ENCODE data around the gene ING1. TPM values are rescaled to one million over a fixed set of nuclear protein-coding genes. Genes with fewer than 3 reads are reported as not detected.
"Not testable (repeated sequence)": the region's sequence is repeated elsewhere in the genome, so short reads cannot be mapped to it uniquely, and the experiment has no call there.

ING1 gene
- total RNA-seq, 2 experiments from 2014 or later, result 19.5 to 21.1 TPM

GRCh38 chr13:110700186-110700585 is 13.3 kb upstream of the ING1 start:
- Mint-ChIP-seq H3K4me3 (no peak overlapping the region), H3K4me1 (peaks cover 32% of the 10 kb centered on the region), H3K27me3 (no peaks in the 10 kb centered on the region), H3K9me3 (no peaks in the 10 kb centered on the region), H3K27ac (no peak overlapping the region), H3K36me3 (peaks cover 27% of the 10 kb centered on the region)
- POLR2A ChIA-PET, result no interaction called here
- DNase-seq, result no peak
- ATAC-seq (ENCODE audit: low read depth), result no peak

DNA sequence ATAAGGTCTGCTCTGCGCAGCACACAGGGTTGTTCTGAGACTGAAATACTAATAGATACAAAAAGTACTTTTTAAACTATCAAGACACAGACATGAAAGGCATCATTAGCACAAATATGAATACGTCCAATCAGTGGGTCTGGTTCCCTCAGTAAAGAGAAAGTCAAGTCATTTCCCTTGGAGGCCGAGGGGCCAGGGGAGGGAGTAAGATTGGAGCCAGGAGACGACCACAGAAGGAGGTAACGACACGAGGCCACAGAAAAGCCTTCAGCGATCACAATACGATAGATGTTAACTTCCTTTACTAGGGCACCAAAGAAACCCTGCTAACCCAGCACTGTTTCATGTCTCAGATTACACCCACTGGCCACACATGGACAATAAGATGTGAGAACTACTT is 12.9 kb upstream of the ING1 start:
- ATAC-seq (ENCODE audit: low read depth), result no peak
- Mint-ChIP-seq H3K4me1 (peaks cover 34% of the 10 kb centered on the region), H3K27ac (no peak overlapping the region), H3K4me3 (no peak overlapping the region), H3K27me3 (no peaks in the 10 kb centered on the region), H3K36me3 (peaks cover 27% of the 10 kb centered on the region), H3K9me3 (no peaks in the 10 kb centered on the region)
- POLR2A ChIA-PET, result interaction anchor here (1.0 kb wide), 1 partner anchor 12 kb away, joined by 3 read pairs; no protein-coding TSS in a partner anchor
- DNase-seq, result no peak

GRCh38 chr13:110701061-110701460 is 12.4 kb upstream of the ING1 start:
- DNase-seq; H3K9me3 Mint-ChIP-seq; H3K27me3 Mint-ChIP-seq; H3K27ac Mint-ChIP-seq; ATAC-seq (ENCODE audit: low read depth); H3K4me3 Mint-ChIP-seq: not testable (repeated sequence)
- POLR2A ChIA-PET, result interaction anchor here (1.0 to 1.2 kb wide), 2 partner anchors 11 to 14 kb away, joined by 3 to 6 read pairs; no protein-coding TSS in a partner anchor
- Mint-ChIP-seq H3K36me3 (peaks cover 27% of the 10 kb centered on the region), H3K4me1 (peaks cover 34% of the 10 kb centered on the region)

DNA sequence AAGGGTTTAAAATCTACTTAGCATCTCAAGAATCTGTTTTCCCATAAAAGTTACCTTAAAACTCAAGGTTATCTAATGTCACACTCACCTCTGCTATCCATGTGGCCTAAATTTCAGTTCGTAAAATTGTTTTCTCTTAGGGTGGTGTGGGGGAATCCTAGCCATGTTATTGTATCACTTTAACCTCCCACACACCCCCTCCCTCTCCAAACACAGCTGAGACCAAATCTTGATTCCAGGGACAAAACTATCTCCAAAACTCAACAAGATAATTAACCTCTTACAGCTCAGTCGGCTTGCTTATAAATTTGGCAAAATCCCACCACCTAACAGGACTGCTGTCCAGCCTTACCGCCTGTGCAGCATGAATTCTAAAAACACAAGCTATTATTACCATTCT is 11.4 kb upstream of the ING1 start:
- peaks cover 27% of the 10 kb centered on the region for H3K36me3 Mint-ChIP-seq
- no peak for ATAC-seq (ENCODE audit: low read depth)
- no peaks in the 10 kb centered on the region for H3K27me3 Mint-ChIP-seq
- no peak overlapping the region for H3K4me3 Mint-ChIP-seq
- no peaks in the 10 kb centered on the region for H3K9me3 Mint-ChIP-seq
- no peak overlapping the region for H3K27ac Mint-ChIP-seq
- POLR2A ChIA-PET, result interaction anchor here (0.9 to 1.2 kb wide), 2 partner anchors 10 to 13 kb away, joined by 3 to 6 read pairs; no protein-coding TSS in a partner anchor
- H3K4me1 Mint-ChIP-seq, result peaks cover 34% of the 10 kb centered on the region
- no peak for DNase-seq

DNA sequence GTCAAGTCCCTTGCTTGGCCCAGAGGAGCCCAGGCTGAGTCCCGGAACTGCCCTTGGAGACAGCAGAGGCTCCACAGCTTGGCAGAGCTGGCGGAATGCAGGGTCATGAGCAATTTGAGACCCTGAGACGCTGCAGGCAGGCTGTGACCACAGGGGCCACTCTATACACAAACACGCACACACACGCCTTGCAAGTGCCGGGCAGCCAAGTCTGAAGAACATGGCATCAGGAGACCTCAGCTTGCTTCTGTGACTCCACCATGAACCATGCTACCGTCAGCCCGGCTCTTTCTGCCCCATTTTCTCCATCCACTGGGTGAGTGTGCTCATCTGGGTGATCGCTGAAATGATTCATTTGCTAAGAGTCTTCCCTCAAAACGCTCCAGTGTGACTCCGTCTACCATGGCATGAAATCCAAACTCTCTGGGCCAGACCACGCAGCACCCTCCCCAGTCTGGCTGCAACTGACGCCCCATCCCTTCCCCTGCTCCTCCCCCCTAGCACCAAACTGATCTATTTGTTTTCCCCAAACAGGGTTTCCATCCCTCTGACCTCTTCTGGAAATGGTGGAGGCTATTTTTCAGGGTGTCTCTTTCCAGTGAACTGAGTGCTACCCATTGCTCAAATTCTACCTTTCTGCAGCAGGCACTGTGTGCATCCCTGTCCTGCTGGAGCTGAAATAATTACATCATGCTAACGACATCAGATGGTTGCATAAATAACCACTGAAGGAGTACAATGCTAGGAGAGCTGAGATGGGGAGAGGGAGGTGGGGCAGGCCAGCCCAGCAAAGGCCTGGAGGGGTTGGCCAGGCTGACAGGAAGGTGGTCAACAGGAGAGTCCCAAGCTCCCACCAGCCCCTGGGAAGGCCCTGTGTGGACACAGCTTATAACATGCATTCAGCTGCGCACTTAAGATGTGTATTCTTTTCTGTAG is 10.6 kb upstream of the ING1 start:
- POLR2A ChIA-PET, result interaction anchor here (0.9 kb wide), 1 partner anchor 9 kb away, joined by 3 read pairs; no protein-coding TSS in a partner anchor
- peaks cover 25% of the 10 kb centered on the region for H3K36me3 Mint-ChIP-seq
- no peak overlapping the region for H3K27ac Mint-ChIP-seq
- DNase-seq, result no peak
- H3K4me1 Mint-ChIP-seq, result peaks cover 31% of the 10 kb centered on the region
- no peak for ATAC-seq (ENCODE audit: low read depth)
- H3K9me3 Mint-ChIP-seq, result no peaks in the 10 kb centered on the region
- no peaks in the 10 kb centered on the region for H3K27me3 Mint-ChIP-seq
- H3K4me3 Mint-ChIP-seq, result no peak overlapping the region

DNA sequence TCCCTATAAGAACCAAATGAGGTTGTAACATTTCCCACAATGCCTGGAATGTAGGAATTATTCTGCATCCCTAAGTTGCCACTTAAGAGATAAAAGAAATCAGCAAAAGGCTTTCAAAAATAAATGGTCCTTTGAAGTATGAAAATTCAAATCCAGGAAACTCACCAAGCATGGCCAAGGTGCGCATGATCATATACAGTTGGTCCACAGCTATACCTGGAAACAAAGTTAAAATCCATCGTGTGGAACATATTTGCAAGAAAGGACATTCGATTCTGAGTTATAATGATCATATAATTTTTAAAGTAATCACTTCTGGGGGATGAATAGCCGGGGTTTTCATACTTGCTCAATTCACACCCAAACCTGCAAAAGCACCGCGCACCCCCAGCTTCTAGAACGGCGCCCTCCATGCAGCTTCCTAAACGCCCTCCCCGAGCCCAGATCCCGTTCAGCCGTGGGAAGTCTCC is 8.1 kb upstream of the ING1 start:
- no peak for DNase-seq
- peaks cover 28% of the 10 kb centered on the region for H3K4me1 Mint-ChIP-seq
- POLR2A ChIA-PET, result interaction anchor here (1.1 to 2.9 kb wide), 2 partner anchors 10 to 210 kb away, joined by 4 to 26 read pairs; partner anchors contain the start of gene ANKRD10
- peak overlapping the region; percentile 88 for H3K27ac Mint-ChIP-seq
- no peaks in the 10 kb centered on the region for H3K9me3 Mint-ChIP-seq
- peaks cover 15% of the 10 kb centered on the region for H3K36me3 Mint-ChIP-seq
- no peak for ATAC-seq (ENCODE audit: low read depth)
- H3K27me3 Mint-ChIP-seq, result no peaks in the 10 kb centered on the region
- peak overlapping the region; percentile 96 for H3K4me3 Mint-ChIP-seq

GRCh38 chr13:110705826-110706569 is 7.5 kb upstream of the ING1 start, which contains the start of gene CARS2:
Gene CARS2 (minus strand): TSS chr13:110706116. CDS start chr13:110706093, 23 bp downstream.
- peak within 1 kb of the TSS; percentile 96 for H3K4me3 Mint-ChIP-seq
- H3K4me1 Mint-ChIP-seq, result peaks cover 28% of the 10 kb centered on the region
- H3K27me3 Mint-ChIP-seq, result no peaks in the 10 kb centered on the region
- POLR2A ChIA-PET, result interaction anchor here (2.9 kb wide), 1 partner anchor 9 kb away, joined by 26 read pairs; no protein-coding TSS in a partner anchor
- peaks cover 12% of the 10 kb centered on the region for H3K36me3 Mint-ChIP-seq
- peak; percentile 94 for ATAC-seq (ENCODE audit: low read depth)
- peak; percentile 88 for DNase-seq
- H3K27ac Mint-ChIP-seq, result peak within 1 kb of the TSS; percentile 88
- no peaks in the 10 kb centered on the region for H3K9me3 Mint-ChIP-seq

DNA sequence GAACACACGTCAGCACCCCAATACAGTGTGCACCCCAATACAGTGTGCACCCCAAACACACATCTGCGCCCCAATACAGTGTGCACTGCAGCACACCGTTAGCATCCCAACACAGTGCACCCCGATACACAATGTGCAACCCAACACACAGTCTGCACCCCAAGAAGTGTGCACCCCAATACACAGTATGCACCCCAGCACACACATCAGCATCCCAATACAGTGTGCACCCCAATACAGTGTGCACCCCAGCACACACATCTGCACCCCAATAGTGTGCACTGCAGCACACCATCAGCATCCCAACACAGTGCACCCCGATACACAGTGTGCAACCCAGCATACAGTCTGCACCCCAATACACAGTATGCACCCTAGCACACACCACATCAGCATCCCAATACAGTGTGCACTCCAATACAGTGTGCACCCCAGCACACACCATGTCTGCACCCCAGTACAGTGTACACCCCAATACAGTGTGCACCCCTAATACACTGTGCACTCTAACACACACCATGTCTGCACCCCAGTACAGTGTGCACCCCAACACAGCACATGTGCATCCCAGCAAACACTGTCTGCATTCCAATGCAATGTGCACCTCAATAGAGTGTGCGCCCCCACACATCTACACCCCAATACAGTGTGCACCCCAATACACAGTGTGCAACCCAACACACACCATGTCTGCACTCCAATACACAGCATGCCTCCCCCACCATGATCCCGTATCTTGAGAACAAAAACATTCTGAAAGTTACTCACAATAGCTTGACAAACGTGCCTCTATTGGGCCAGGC is 6.7 kb upstream of the ING1 start:
- H3K4me1 Mint-ChIP-seq, result peaks cover 34% of the 10 kb centered on the region
- H3K27me3 Mint-ChIP-seq, result no peaks in the 10 kb centered on the region
- H3K9me3 Mint-ChIP-seq, result no peaks in the 10 kb centered on the region
- peak overlapping the region; percentile 77 for H3K4me3 Mint-ChIP-seq
- ATAC-seq (ENCODE audit: low read depth), result no peak
- DNase-seq, result no peak
- POLR2A ChIA-PET, result interaction anchor here (2.9 kb wide), 1 partner anchor 8 kb away, joined by 26 read pairs; no protein-coding TSS in a partner anchor
- peaks cover 10% of the 10 kb centered on the region for H3K36me3 Mint-ChIP-seq
- H3K27ac Mint-ChIP-seq, result peak overlapping the region; percentile 79

DNA sequence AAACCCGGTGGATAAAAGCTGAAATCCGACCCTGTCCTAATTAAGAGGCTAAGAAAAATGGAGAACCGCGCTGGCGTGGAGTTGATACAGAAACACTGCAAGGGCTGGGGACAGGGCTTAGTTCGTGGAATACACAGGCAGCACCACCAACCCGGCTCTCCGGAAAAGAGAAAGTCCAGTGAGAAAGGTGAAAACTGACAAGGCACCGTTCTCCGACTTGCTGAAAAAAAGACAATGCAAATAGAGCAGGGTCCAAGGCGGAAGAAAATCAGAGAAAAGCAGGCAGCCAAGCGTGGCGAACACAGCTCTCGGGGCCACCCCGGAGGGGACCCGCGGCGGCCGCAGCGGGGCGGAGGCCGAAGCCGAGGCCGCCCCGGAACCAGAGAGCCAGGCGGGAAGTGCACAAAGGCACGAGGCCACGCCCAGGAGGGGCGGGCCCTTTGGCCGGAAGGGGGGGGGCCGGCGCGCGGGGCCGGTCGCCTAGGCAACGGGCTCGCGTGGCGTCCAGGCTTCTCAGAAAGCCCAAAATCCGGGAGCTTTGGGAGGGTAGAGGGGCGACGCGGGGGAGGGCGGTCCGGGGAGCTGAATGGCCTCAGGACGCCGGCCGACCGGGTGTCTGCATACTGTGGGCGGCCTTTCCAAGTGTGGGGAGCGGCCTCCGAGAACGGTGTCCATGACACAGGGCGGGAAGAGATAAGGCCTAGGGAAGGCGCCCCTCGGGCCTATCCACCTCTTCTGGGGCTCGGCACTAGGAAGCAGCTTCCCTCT is 1.2 kb upstream of the ING1 start:
- DNase-seq (peak; percentile 88), ATAC-seq (ENCODE audit: low read depth) (peak; percentile 9)
- peak overlapping the region; percentile 99 for H3K27ac Mint-ChIP-seq
- POLR2A ChIA-PET, result interaction anchor here (0.6 to 1.9 kb wide), 14 partner anchors 10 to 203 kb away, joined by 3 to 15 read pairs (median 4); partner anchors contain the start of genes ANKRD10 and NAXD
- peaks cover 11% of the 10 kb centered on the region for H3K4me1 Mint-ChIP-seq
- H3K36me3 Mint-ChIP-seq, result peaks cover 2% of the 10 kb centered on the region
- no peaks in the 10 kb centered on the region for H3K9me3 Mint-ChIP-seq
- peak overlapping the region; percentile 98 for H3K4me3 Mint-ChIP-seq
- H3K27me3 Mint-ChIP-seq, result no peaks in the 10 kb centered on the region

DNA sequence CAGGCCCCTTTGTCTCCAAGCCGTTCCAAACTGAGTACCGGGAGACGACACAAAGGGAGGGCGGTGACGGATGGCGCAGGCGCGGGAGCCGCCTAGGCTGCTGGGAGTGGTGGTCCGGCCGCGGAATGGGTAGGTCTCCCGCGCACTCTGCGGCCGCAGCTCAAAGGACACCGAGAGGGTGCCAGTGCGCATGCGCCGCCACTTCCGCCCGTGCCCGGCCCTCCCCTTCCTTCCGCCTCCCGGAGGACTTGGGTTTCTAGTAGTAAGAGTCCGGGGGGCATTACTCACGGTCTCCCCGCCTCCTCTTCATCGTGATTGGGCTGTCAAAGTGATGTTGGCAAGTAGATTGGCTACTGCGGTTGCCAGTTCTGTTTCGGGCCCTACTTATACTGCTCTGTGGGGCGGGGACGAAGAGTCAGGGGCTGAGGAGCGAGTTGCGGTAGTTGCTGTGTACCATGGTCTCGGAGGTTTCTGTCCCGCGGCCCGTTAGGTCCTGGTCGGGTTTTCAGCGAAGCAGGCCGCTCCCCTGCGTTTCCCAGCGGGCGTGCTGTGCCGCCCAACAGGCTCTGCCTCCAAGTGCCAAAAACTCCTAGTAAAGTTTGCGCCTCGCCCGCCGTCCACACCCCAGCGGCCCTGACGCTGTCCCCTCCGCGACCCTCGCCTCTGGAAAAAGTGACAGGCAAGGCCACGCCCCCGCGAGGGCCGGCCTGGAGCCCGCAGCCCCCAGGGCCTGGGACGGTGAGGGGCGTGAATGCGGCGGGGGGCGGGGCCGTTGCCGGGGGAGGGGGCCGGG is 455 bp upstream of the ING1 start:
- Mint-ChIP-seq H3K27ac (peak overlapping the region; percentile 93), H3K27me3 (no peaks in the 10 kb centered on the region), H3K9me3 (no peaks in the 10 kb centered on the region), H3K4me3 (peak overlapping the region; percentile 98), H3K4me1 (peaks cover 17% of the 10 kb centered on the region), H3K36me3 (peaks cover 2% of the 10 kb centered on the region)
- peak; percentile 99 for DNase-seq
- peak; percentile 58 for ATAC-seq (ENCODE audit: low read depth)
- POLR2A ChIA-PET, result interaction anchor here (0.6 to 1.9 kb wide), 12 partner anchors 10 to 202 kb away, joined by 3 to 15 read pairs (median 4); partner anchors contain the start of genes ANKRD10 and NAXD

All from activated naive CD8-positive, alpha-beta T cell treated with anti-CD3 and anti-CD28 coated beads, Interleukin-2, amount 10 ng/mL, durations not matched to agents 7 days and 5 days (primary cell).